A549 treated with AZD9567 at 1 μM for 4 hours (cell line): ENCODE measurements around the gene TASL. TPM values are rescaled to one million over a fixed set of nuclear protein-coding genes. Genes with fewer than 3 reads are reported as not detected.

Source experiments
- total RNA-seq: library from RNA; stranded (reverse); fragments of 200-300 nt; extraction: Qiagen RNA extraction; gene quantifications from 5 replicates; pipeline ENCODE4 v1.2.3, GENCODE V29; 2022; ENCODE audit not compliant: insufficient read depth

The TASL gene
- not detected in 5 replicates for total RNA-seq

GRCh38 chrX:30577362-30577991 is at the start of gene TASL:
TSS of gene TASL (minus strand) at chrX:30577766. CDS start at chrX:30560355, 17,411 bp downstream.

Other genes starting within 250 kb of the TASL start
- gene GK, start 75.7 kb upstream of the TASL start, total RNA-seq, result 1.7 to 3.2 TPM (median 2.1 TPM) in 5 replicates